K562 (cell line): ENCODE results near the gene HOXB6. TPM values are rescaled to one million over a fixed set of nuclear protein-coding genes. Genes with fewer than 3 reads are reported as not detected.

Experiments
- PML ChIP-seq: IDR thresholded peaks from 2 replicates; pipeline ENCODE4 v1.6.1; 2012; ENCODE audit warnings: low read length, inconsistent platforms
- RERE ChIP-seq: sonication (generic); formaldehyde crosslinking; IDR thresholded peaks from 2 replicates; pipeline ENCODE4 v1.8.0; 2023; ENCODE audit warnings: missing genetic modification reagents, mild to moderate bottlenecking, borderline replicate concordance
- polyA plus RNA-seq, 8 experiments: library from polyadenylated mRNA; depleted of rRNA in 4 of 8; stranded (reverse) in 5 of 8; unstranded in 3 of 8; fragments of >200 nt; fragmentation: Nextera tagmentation in 2 of 8; fragmentation: Illumina TruSeq in 1 of 8; extraction: Ambion mirVana in 2 of 8; extraction: Trizol in 1 of 8; gene quantifications; 2 replicates each; pipeline versions ENCODE4 v1.2.1 to v1.2.3, GENCODE V29; 2011 to 2014; ENCODE audit warnings: inconsistent platforms in 1 of 8, missing spikeins in 1 of 8
- total RNA-seq, 7 experiments: library from RNA; depleted of rRNA in 6 of 7; stranded (reverse); fragments of >200 nt in 6 of 7; fragmentation: Illumina TruSeq in 2 of 7; extraction: Trizol in 2 of 7; gene quantifications; 2 replicates each; pipeline versions ENCODE4 v1.2.1 to v1.2.3, GENCODE V29; 2011 to 2021; ENCODE audit warnings: low replicate concordance in 1 of 7
- TF ChIP-seq, protein P1 (sequence below), 2 experiments: fragments of 450-650 bp; IDR thresholded peaks; 2 replicates each; pipeline ENCODE4 v1.6.1; 2018; ENCODE audit warnings: mild to moderate bottlenecking in 2 of 2, low read depth in 1 of 2; ENCODE audit not compliant: partially characterized antibody in 2 of 2
- TF ChIP-seq, protein P2 (sequence below): fragments of 250-450 bp; sonication (Bioruptor Pico); IDR thresholded peaks from 2 replicates; pipeline ENCODE4 v1.4.0; 2020; ENCODE audit warnings: mild to moderate bottlenecking, moderate library complexity

HOXB6 gene
- total and polyA plus RNA-seq, 9 of the 15 experiments (the other 6 are each of a cell fraction or from before 2014, with no cell fraction given) = 1.2 to 14.8 (median 4.9) TPM

DNA sequence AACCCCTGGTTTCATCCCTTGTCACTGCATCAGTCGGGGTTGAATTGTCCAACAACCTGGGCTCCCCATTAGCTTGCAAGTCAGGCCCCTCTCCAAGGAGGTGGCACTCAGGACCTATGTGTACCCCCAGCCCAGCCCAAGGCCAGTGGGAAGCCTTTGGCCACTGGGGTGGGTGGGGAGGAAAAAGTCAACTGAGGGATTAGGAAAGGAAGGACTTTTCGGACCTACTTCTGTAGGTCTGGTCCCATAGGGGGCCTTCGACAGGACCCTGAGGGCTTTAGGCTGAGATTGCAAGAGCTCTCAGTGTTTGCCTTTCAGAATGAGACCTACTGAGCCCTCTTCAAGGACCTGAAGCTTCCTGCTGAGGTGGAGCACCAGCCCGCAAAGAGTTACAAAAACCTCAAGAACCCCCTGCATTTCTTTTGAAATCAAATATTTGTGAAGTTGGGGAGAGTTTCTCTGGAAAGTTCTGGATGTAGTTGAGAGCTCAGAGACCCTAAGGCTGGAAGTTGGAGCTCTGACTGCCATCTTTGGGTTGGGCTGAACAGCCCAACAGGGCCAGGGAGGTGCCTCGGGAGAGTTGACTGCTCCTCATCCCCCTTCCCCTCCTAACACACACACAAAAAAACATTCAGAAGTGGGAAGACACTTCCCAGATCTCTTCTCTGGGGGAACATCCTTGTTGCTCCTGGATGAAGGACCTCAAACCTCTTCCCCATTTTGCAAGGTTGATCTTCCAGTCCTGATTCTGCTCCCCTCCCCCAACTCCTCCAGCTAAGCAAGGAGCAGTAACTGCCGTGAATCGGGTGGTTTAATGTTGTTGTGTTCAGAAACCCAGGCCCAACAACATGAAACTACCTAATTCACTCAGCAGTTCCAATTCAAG lies 27.1 kb upstream of the HOXB6 start (continued):
- TF ChIP-seq, protein P1, sequence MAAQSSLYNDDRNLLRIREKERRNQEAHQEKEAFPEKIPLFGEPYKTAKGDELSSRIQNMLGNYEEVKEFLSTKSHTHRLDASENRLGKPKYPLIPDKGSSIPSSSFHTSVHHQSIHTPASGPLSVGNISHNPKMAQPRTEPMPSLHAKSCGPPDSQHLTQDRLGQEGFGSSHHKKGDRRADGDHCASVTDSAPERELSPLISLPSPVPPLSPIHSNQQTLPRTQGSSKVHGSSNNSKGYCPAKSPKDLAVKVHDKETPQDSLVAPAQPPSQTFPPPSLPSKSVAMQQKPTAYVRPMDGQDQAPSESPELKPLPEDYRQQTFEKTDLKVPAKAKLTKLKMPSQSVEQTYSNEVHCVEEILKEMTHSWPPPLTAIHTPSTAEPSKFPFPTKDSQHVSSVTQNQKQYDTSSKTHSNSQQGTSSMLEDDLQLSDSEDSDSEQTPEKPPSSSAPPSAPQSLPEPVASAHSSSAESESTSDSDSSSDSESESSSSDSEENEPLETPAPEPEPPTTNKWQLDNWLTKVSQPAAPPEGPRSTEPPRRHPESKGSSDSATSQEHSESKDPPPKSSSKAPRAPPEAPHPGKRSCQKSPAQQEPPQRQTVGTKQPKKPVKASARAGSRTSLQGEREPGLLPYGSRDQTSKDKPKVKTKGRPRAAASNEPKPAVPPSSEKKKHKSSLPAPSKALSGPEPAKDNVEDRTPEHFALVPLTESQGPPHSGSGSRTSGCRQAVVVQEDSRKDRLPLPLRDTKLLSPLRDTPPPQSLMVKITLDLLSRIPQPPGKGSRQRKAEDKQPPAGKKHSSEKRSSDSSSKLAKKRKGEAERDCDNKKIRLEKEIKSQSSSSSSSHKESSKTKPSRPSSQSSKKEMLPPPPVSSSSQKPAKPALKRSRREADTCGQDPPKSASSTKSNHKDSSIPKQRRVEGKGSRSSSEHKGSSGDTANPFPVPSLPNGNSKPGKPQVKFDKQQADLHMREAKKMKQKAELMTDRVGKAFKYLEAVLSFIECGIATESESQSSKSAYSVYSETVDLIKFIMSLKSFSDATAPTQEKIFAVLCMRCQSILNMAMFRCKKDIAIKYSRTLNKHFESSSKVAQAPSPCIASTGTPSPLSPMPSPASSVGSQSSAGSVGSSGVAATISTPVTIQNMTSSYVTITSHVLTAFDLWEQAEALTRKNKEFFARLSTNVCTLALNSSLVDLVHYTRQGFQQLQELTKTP (IDR thresholded peaks at IDR 0.05; ENCODE audit: low read depth in 1 of 2, partially characterized antibody in 2 of 2) = no peak
- TF ChIP-seq RERE (CRISPR knock-in tag) = no peak
- TF ChIP-seq, protein P2, sequence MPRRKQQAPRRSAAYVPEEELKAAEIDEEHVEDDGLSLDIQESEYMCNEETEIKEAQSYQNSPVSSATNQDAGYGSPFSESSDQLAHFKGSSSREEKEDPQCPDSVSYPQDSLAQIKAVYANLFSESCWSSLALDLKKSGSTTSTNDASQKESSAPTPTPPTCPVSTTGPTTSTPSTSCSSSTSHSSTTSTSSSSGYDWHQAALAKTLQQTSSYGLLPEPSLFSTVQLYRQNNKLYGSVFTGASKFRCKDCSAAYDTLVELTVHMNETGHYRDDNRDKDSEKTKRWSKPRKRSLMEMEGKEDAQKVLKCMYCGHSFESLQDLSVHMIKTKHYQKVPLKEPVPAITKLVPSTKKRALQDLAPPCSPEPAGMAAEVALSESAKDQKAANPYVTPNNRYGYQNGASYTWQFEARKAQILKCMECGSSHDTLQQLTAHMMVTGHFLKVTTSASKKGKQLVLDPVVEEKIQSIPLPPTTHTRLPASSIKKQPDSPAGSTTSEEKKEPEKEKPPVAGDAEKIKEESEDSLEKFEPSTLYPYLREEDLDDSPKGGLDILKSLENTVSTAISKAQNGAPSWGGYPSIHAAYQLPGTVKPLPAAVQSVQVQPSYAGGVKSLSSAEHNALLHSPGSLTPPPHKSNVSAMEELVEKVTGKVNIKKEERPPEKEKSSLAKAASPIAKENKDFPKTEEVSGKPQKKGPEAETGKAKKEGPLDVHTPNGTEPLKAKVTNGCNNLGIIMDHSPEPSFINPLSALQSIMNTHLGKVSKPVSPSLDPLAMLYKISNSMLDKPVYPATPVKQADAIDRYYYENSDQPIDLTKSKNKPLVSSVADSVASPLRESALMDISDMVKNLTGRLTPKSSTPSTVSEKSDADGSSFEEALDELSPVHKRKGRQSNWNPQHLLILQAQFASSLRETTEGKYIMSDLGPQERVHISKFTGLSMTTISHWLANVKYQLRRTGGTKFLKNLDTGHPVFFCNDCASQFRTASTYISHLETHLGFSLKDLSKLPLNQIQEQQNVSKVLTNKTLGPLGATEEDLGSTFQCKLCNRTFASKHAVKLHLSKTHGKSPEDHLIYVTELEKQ = no peak
- no peak for TF ChIP-seq PML
